Esophagus mucosa (tissue), 1 donor: ENCODE measurements around the gene RAC3. TPM values are rescaled to one million over a fixed set of nuclear protein-coding genes. Genes with fewer than 3 reads are reported as not detected.
A peak's percentile ranks its signal among the peaks of the same experiment; 100 is the strongest.
"Not testable (repeated sequence)": the region's sequence is repeated elsewhere in the genome, so short reads cannot be mapped to it uniquely, and the experiment has no call there.

Experiments used
- ATAC-seq: fragments of 200-7000 bp; cut with Tn5 transposase; one replicate; pipeline ENCODE4 v1.9.1; 2020
- total RNA-seq: library from RNA; stranded (reverse); gene quantifications from one replicate; pipeline ENCODE4 v1.2.4, GENCODE V29; 2023
- donor health status: DM: yes; HTN: yes; CAD: no.

RAC3 gene
- total RNA-seq, 1 donor from 2014 or later: 6.2 TPM

- no peak for ATAC-seq
Observed at GRCh38 chr17:82025401-82026107, 5.9 kb upstream of the RAC3 start.

- ATAC-seq: no peak
Observed at GRCh38 chr17:82028246-82028645, 3.2 kb upstream of the RAC3 start.

- ATAC-seq: no peak
Observed at GRCh38 chr17:82028966-82029365, 2.5 kb upstream of the RAC3 start.

GRCh38 chr17:82029391-82029790 lies 2.1 kb upstream of the RAC3 start:
- no peak for ATAC-seq

GRCh38 chr17:82029990-82030469 lies 1.4 kb upstream of the RAC3 start:
- no peak for ATAC-seq

GRCh38 chr17:82030470-82031302 lies 792 bp upstream of the RAC3 start:
- ATAC-seq: peak; percentile 74

GRCh38 chr17:82031885-82032627 lies 578 bp downstream of the RAC3 start:
- ATAC-seq: peak; percentile 54

- no peak for ATAC-seq
Observed at GRCh38 chr17:82033359-82034085, 2.0 kb downstream of the RAC3 start.

- no peak for ATAC-seq
Observed at GRCh38 chr17:82034371-82035011, 3.0 kb downstream of the RAC3 start.

- ATAC-seq: no peak
Observed at GRCh38 chr17:82035488-82035887, 4.0 kb downstream of the RAC3 start.

GRCh38 chr17:82035956-82036633 lies 4.6 kb downstream of the RAC3 start:
- no peak for ATAC-seq

GRCh38 chr17:82036634-82037091 lies 5.2 kb downstream of the RAC3 start:
- peak; percentile 2 for ATAC-seq

GRCh38 chr17:82037092-82037888 lies 5.8 kb downstream of the RAC3 start, which contains the start of gene DCXR:
Gene DCXR (minus strand): TSS chr17:82037697. CDS start chr17:82037682, 15 bp downstream.
- peak; percentile 92 for ATAC-seq

- no peak for ATAC-seq
Observed at GRCh38 chr17:82037889-82038195, 6.4 kb downstream of the RAC3 start.

GRCh38 chr17:82038796-82039409 lies 7.4 kb downstream of the RAC3 start:
- ATAC-seq: not testable (repeated sequence)

GRCh38 chr17:82039695-82040299 lies 8.3 kb downstream of the RAC3 start:
- ATAC-seq: no peak

- ATAC-seq: no peak
Observed at GRCh38 chr17:82041144-82041814, 9.8 kb downstream of the RAC3 start.

- peak; percentile 13 for ATAC-seq
Observed at GRCh38 chr17:82042649-82043048, 11.2 kb downstream of the RAC3 start.

GRCh38 chr17:82043507-82043906 lies 12.0 kb downstream of the RAC3 start:
- ATAC-seq: no peak
